Endothelial cell of umbilical vein (primary cell): ENCODE results near the gene TAGLN2. TPM values are rescaled to one million over a fixed set of nuclear protein-coding genes. Genes with fewer than 3 reads are reported as not detected.
"Not testable (repeated sequence)": the region's sequence is repeated elsewhere in the genome, so short reads cannot be mapped to it uniquely, and the experiment has no call there.

Experiments
- BruUV-seq: library from RNA; stranded (reverse); fragments of 400-500 nt; replicated peaks from 2 replicates; lab custom pipeline; 2021; lab: Mats Ljungman, UMichigan
- CTCF ChIA-PET: fragments of 300-600, 350-600 bp; sonication (Branson Sonifier 250); formaldehyde crosslinking; loops from one replicate; lab custom pipeline; 2021; ENCODE audit warnings: antibody characterized with exemption, inconsistent platforms; lab: Charles Lee
- POLR2A ChIA-PET: fragments of 300-600, 350-600 bp; sonication (Branson Sonifier 250); formaldehyde crosslinking; loops from one replicate; lab custom pipeline; 2021; ENCODE audit warnings: antibody characterized with exemption, inconsistent platforms; lab: Charles Lee
- DNase-seq: peaks from one replicate; pipeline ENCODE4 v3.0.0-alpha.2; 2011; ENCODE audit warnings: low read depth, low spot score
- FAIRE-seq: peaks from 2 replicates; lab custom pipeline; 2011; peaks lifted over from hg19 to GRCh38; lab: Jason Lieb, UNC
- H2AFZ ChIP-seq: 2 replicates; pipeline ENCODE4 v1.6.0; 2012; ENCODE audit warnings: low read depth, low read length, control low read depth, inconsistent platforms
- H3K27ac ChIP-seq: 2 replicates; pipeline ENCODE4 v1.5.1; 2011; ENCODE audit warnings: low read depth, mild to moderate bottlenecking, control low read depth, low read length, moderate library complexity; ENCODE audit not compliant: insufficient read depth
- H3K27me3 ChIP-seq, 2 experiments: 2 replicates each; pipeline versions ENCODE4 v1.6.0 to v1.6.1; 2011; ENCODE audit warnings: low read length in 2 of 2, mixed read lengths in 1 of 2; ENCODE audit not compliant: control insufficient read depth in 2 of 2, insufficient read depth in 2 of 2
- H3K36me3 ChIP-seq, 2 experiments: 2 replicates in 1 of 2; 3 replicates in 1 of 2; pipeline ENCODE4 v1.5.1; 2011; ENCODE audit warnings: low read length in 2 of 2, mild to moderate bottlenecking in 1 of 2, moderate library complexity in 1 of 2; ENCODE audit not compliant: control insufficient read depth in 2 of 2, insufficient read depth in 2 of 2; ENCODE audit errors: extremely low read depth in 1 of 2
- H3K4me1 ChIP-seq: 3 replicates; pipeline ENCODE4 v1.5.1; 2011; ENCODE audit warnings: mild to moderate bottlenecking, low read length; ENCODE audit not compliant: control insufficient read depth, insufficient read depth; ENCODE audit errors: extremely low read depth
- H3K4me2 ChIP-seq: 2 replicates; pipeline ENCODE4 v1.6.1; 2011; ENCODE audit warnings: low read length, control low read depth, mixed read lengths; ENCODE audit not compliant: insufficient read depth
- H3K4me3 ChIP-seq, 3 experiments: fragments of 200-600 bp in 1 of 3; sonication (generic), shearing (Covaris generic) in 1 of 3; replicated peaks in 1 of 3; 2 replicates each; pipeline ENCODE4 v1.5.1; 2011 to 2016; ENCODE audit warnings: control low read depth in 3 of 3, low read length in 3 of 3, mild to moderate bottlenecking in 2 of 3, inconsistent platforms in 1 of 3, low read depth in 1 of 3, moderate library complexity in 1 of 3; ENCODE audit not compliant: insufficient read depth in 1 of 3
- H3K79me2 ChIP-seq: 2 replicates; pipeline ENCODE4 v1.6.0; 2012; ENCODE audit warnings: low read length, inconsistent platforms; ENCODE audit not compliant: control insufficient read depth, insufficient read depth
- H3K9ac ChIP-seq: replicated peaks from 2 replicates; pipeline ENCODE3; 2011; ENCODE audit warnings: low read length, control low read depth; ENCODE audit not compliant: insufficient read depth; ENCODE audit errors: extremely low read depth
- H3K9me1 ChIP-seq: replicated peaks from 3 replicates; pipeline ENCODE4 v1.6.0; 2011; ENCODE audit warnings: mild to moderate bottlenecking, low read length; ENCODE audit not compliant: control insufficient read depth, insufficient read depth; ENCODE audit errors: extremely low read depth
- H3K9me3 ChIP-seq: replicated peaks from 2 replicates; pipeline ENCODE4 v1.5.1; 2012; ENCODE audit warnings: low read length, inconsistent platforms; ENCODE audit not compliant: control insufficient read depth, insufficient read depth
- H4K20me1 ChIP-seq: replicated peaks from 2 replicates; pipeline ENCODE3; 2011; ENCODE audit warnings: mild to moderate bottlenecking, low read length; ENCODE audit not compliant: control insufficient read depth, insufficient read depth; ENCODE audit errors: extremely low read depth
- EZH2 ChIP-seq: IDR thresholded peaks from 2 replicates; pipeline ENCODE4 v1.6.1; 2012; ENCODE audit warnings: borderline replicate concordance, low read depth, mild to moderate bottlenecking, moderate library complexity, low read length, inconsistent platforms; ENCODE audit not compliant: severe bottlenecking
- FOS ChIP-seq: IDR thresholded peaks from 2 replicates; pipeline ENCODE4 v1.6.1; 2011; ENCODE audit warnings: mild to moderate bottlenecking, low read length, moderate library complexity, borderline replicate concordance; ENCODE audit not compliant: insufficient read depth
- GATA2 ChIP-seq: IDR thresholded peaks from 2 replicates; pipeline ENCODE4 v1.7.0; 2011; ENCODE audit warnings: low read depth, mild to moderate bottlenecking, moderate library complexity, mixed read lengths, low read length; ENCODE audit not compliant: insufficient read length, insufficient read depth
- JUN ChIP-seq: IDR thresholded peaks from 2 replicates; pipeline ENCODE4 v1.6.1; 2011; ENCODE audit warnings: borderline replicate concordance, low read depth; ENCODE audit not compliant: insufficient read length, insufficient read depth
- MAX ChIP-seq: IDR thresholded peaks from 2 replicates; pipeline ENCODE4 v1.6.1; 2011; ENCODE audit not compliant: insufficient read depth, insufficient read length
- MYC ChIP-seq: IDR thresholded peaks from one replicate; pipeline ENCODE4 v1.6.1; 2011; ENCODE audit warnings: mild to moderate bottlenecking, low read depth, low read length
- POLR2A ChIP-seq: IDR thresholded peaks from 2 replicates; pipeline ENCODE4 v1.6.1; 2012; ENCODE audit warnings: low read depth, mild to moderate bottlenecking, control low read depth, low read length
- POLR2AphosphoS5 ChIP-seq: IDR thresholded peaks from 2 replicates; pipeline ENCODE4 v1.6.1; 2012; ENCODE audit warnings: low read depth, mild to moderate bottlenecking, control low read depth, low read length, moderate library complexity; ENCODE audit not compliant: insufficient read depth
- dilution Hi-C: fragments of 300-500 bp; cut with MboI; formaldehyde crosslinking; loops from one replicate; pipeline ENCODE4 v1.15.0; 2019; ENCODE audit warnings: low sequenced_read_pairs; ENCODE audit not compliant: extremely low pct_ligation_motif_present
- intact Hi-C: fragments of 100-400 bp; cut with micrococcal nuclease; formaldehyde crosslinking; loops from one replicate; pipeline ENCODE4 v1.10.0; 2022
- polyA plus RNA-seq, 4 experiments: library from polyadenylated mRNA; depleted of rRNA in 3 of 4; stranded (reverse) in 3 of 4; unstranded in 1 of 4; fragments of >200 nt; gene quantifications; 2 replicates each; pipeline versions ENCODE4 v1.2.1 to v1.2.3, GENCODE V29; 2011 to 2012; ENCODE audit warnings: missing spikeins in 1 of 4
- total RNA-seq: library from RNA; stranded (reverse); gene quantifications from 2 replicates; pipeline ENCODE4 v1.2.3, GENCODE V29; 2021
- TF ChIP-seq, protein P1 (sequence below), 2 donors: IDR thresholded peaks; 1 replicate in 1 of 2; 2 replicates in 1 of 2; pipeline ENCODE4 v1.5.1; 2011; ENCODE audit warnings: low read length in 2 of 2, mild to moderate bottlenecking in 2 of 2, moderate library complexity in 2 of 2, control low read depth in 1 of 2, inconsistent platforms in 1 of 2, low read depth in 1 of 2; ENCODE audit not compliant: insufficient read depth in 1 of 2; ENCODE audit errors: extremely low read depth in 1 of 2

Gene TAGLN2
- total and polyA plus RNA-seq, 2 donors (not counting 3 experiments of a cell fraction or from before 2014, with no cell fraction given): 646 to 1,279 TPM

- no TSS peak for BruUV-seq
- H3K4me1 ChIP-seq: peaks cover 20% of the 10 kb centered on the region
- dilution Hi-C loops: no loop called here
These were observed 18.3 kb downstream of the TAGLN2 start for GRCh38 chr1:159906960-159907359.

DNA sequence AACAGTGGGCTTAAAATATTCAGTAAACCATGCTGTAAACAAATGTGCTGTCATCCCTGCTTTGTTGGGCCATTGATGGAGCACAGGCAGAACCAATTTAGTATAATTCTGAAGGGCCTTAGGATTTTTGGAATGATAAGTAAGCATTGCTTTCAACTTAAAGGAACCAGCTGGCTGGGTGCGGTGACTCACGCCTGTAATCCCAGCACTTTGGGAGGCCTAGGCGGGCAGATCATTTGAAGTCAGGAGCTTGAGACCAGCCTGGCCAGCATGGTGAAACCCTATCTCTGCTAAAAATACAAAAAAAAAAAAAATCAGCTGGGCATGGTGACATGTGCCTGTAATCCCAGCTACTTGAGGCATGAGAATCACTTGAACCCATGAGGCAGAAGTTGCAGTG lies 21.3 kb downstream of the TAGLN2 start:
- H3K27me3 ChIP-seq, dilution Hi-C loops, H4K20me1 ChIP-seq, DNase-seq, H3K4me2 ChIP-seq, H3K79me2 ChIP-seq, H3K9ac ChIP-seq, H3K4me1 ChIP-seq, CTCF ChIA-PET, H3K9me1 ChIP-seq, H3K4me3 ChIP-seq, H3K36me3 ChIP-seq, intact Hi-C loops, BruUV-seq, H3K27ac ChIP-seq, POLR2A ChIA-PET, FAIRE-seq, H3K9me3 ChIP-seq, H2AFZ ChIP-seq: not testable (repeated sequence)

More at GRCh38 chr1:159906960-159907359, 18.3 kb downstream of the TAGLN2 start:
- Histone ChIP-seq H4K20me1 (no peaks in the 10 kb centered on the region), H2AFZ (no peak overlapping the region), H3K27ac (no peak overlapping the region), H3K9me1 (no peaks in the 10 kb centered on the region), H3K27me3 (no peaks in the 10 kb centered on the region), H3K9me3 (no peaks in the 10 kb centered on the region), H3K4me2 (no peak overlapping the region), H3K79me2 (no peaks in the 10 kb centered on the region), H3K4me3 (no peak overlapping the region), H3K36me3 (no peaks in the 10 kb centered on the region), H3K9ac (no peak overlapping the region)
- DNase-seq: no peak
- ChIA-PET CTCF (interaction anchor here (1.0 to 1.6 kb wide), 3 partner anchors 13 to 101 kb away, joined by 3 to 4 read pairs (median 4); no protein-coding TSS in a partner anchor), POLR2A (interaction anchor here (1.0 kb wide), 1 partner anchor 16 kb away, joined by 5 read pairs; no protein-coding TSS in a partner anchor)
- no peak for FAIRE-seq
- TF ChIP-seq EZH2 (no peak), POLR2AphosphoS5 (no peak), GATA2 (no peak), POLR2A (no peak), JUN (no peak), FOS (no peak), MYC (no peak), MAX (no peak)
- TF ChIP-seq, protein P1, sequence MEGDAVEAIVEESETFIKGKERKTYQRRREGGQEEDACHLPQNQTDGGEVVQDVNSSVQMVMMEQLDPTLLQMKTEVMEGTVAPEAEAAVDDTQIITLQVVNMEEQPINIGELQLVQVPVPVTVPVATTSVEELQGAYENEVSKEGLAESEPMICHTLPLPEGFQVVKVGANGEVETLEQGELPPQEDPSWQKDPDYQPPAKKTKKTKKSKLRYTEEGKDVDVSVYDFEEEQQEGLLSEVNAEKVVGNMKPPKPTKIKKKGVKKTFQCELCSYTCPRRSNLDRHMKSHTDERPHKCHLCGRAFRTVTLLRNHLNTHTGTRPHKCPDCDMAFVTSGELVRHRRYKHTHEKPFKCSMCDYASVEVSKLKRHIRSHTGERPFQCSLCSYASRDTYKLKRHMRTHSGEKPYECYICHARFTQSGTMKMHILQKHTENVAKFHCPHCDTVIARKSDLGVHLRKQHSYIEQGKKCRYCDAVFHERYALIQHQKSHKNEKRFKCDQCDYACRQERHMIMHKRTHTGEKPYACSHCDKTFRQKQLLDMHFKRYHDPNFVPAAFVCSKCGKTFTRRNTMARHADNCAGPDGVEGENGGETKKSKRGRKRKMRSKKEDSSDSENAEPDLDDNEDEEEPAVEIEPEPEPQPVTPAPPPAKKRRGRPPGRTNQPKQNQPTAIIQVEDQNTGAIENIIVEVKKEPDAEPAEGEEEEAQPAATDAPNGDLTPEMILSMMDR (IDR thresholded peaks at IDR 0.05; ENCODE audit: extremely low read depth in 1 of 2, insufficient read depth in 1 of 2, low read depth in 1 of 2, low read length in 2 of 2): no peak
- intact Hi-C loops: no loop called here
